Measurements from ENCODE around the gene SHANK1. TPM values are rescaled to one million over a fixed set of nuclear protein-coding genes. Genes with fewer than 3 reads are reported as not detected.

The SHANK1 gene
- total and polyA plus RNA-seq, 2 experiments from 2014 or later, result 0.58 to 2.7 TPM

- H3K9me3 ChIP-seq (ENCODE audit: low read depth), result no peaks in the 10 kb centered on the region
- H3K27ac ChIP-seq, result no peak overlapping the region
- peaks cover 35% of the 10 kb centered on the region for H3K27me3 ChIP-seq (replicated peaks; ENCODE audit: insufficient read depth)
- no peak overlapping the region for H3K4me2 ChIP-seq (ENCODE audit: unreplicated experiment)
- no peaks in the 10 kb centered on the region for H3K36me3 ChIP-seq (ENCODE audit: low read depth)
- in situ Hi-C loops (cut with MboI), result no loop called here
- no peaks in the 10 kb centered on the region for H3K4me1 ChIP-seq (ENCODE audit: insufficient read depth)
- whole genome bisulfite sequencing, 2 experiments (ENCODE audit: low coverage in 1 of 2, low lambda C conversion rate in 2 of 2, missing lambda C conversion rate in 2 of 2), result 22 to 24% methylated on average over 10 of the region's 10 CpGs
- H4K20me1 ChIP-seq (ENCODE audit: insufficient read depth), result no peaks in the 10 kb centered on the region
- no peak for DNase-seq
- no peaks in the 10 kb centered on the region for H3F3A ChIP-seq (ENCODE audit: insufficient read depth)
- H3K4me3 ChIP-seq, result no peak overlapping the region
- H3K79me2 ChIP-seq (ENCODE audit: insufficient read depth), result no peaks in the 10 kb centered on the region
- H3K9me2 ChIP-seq (ENCODE audit: insufficient read depth), result no peaks in the 10 kb centered on the region
- no peak overlapping the region for H2AFZ ChIP-seq
- no peak overlapping the region for H3K9ac ChIP-seq
- no peak for TF ChIP-seq EZH2 (IDR thresholded peaks at IDR 0.05; ENCODE audit: insufficient read depth, poor library complexity, severe bottlenecking)
- no peak for TF ChIP-seq EZH2phosphoT487 (IDR thresholded peaks at IDR 0.05; ENCODE audit: insufficient read depth, low read depth)
Observed at GRCh38 chr19:50638600-50638999, 81.0 kb downstream of the SHANK1 start.

- Histone ChIP-seq H3K79me2 (ENCODE audit: insufficient read depth) (no peaks in the 10 kb centered on the region), H4K20me1 (ENCODE audit: insufficient read depth) (no peaks in the 10 kb centered on the region), H3K4me1 (ENCODE audit: insufficient read depth) (no peaks in the 10 kb centered on the region), H3K36me3 (ENCODE audit: low read depth) (no peaks in the 10 kb centered on the region), H3F3A (ENCODE audit: insufficient read depth) (no peaks in the 10 kb centered on the region), H3K9ac (no peak overlapping the region), H3K27me3 (replicated peaks; ENCODE audit: insufficient read depth) (peaks cover 35% of the 10 kb centered on the region), H3K4me3 (no peak overlapping the region), H2AFZ (no peak overlapping the region), H3K27ac (no peak overlapping the region), H3K4me2 (ENCODE audit: unreplicated experiment) (no peak overlapping the region), H3K9me2 (ENCODE audit: insufficient read depth) (no peaks in the 10 kb centered on the region), H3K9me3 (ENCODE audit: low read depth) (no peaks in the 10 kb centered on the region)
- WGBS, 2 experiments (ENCODE audit: low coverage in 1 of 2, low lambda C conversion rate in 2 of 2, missing lambda C conversion rate in 2 of 2), result 30 to 34% methylated on average over 5 of the region's 5 CpGs
- in situ Hi-C loops (cut with MboI), result no loop called here
- DNase-seq, result no peak
- TF ChIP-seq EZH2phosphoT487 (IDR thresholded peaks at IDR 0.05; ENCODE audit: insufficient read depth, low read depth), result no peak
- TF ChIP-seq EZH2 (IDR thresholded peaks at IDR 0.05; ENCODE audit: insufficient read depth, poor library complexity, severe bottlenecking), result no peak
Observed at GRCh38 chr19:50636317-50637085, 83.1 kb downstream of the SHANK1 start.

- WGBS, 2 experiments (ENCODE audit: low coverage in 1 of 2, low lambda C conversion rate in 2 of 2, missing lambda C conversion rate in 2 of 2), result 56 to 60% methylated on average over 2 of the region's 2 CpGs
- H3K9me3 ChIP-seq (ENCODE audit: low read depth), result no peaks in the 10 kb centered on the region
- no peaks in the 10 kb centered on the region for H3F3A ChIP-seq (ENCODE audit: insufficient read depth)
- no peak overlapping the region for H3K27ac ChIP-seq
- peaks cover 16% of the 10 kb centered on the region for H3K27me3 ChIP-seq (replicated peaks; ENCODE audit: insufficient read depth)
- H3K36me3 ChIP-seq (ENCODE audit: low read depth), result no peaks in the 10 kb centered on the region
- H3K4me2 ChIP-seq (ENCODE audit: unreplicated experiment), result no peak overlapping the region
- DNase-seq, result no peak
- H3K79me2 ChIP-seq (ENCODE audit: insufficient read depth), result no peaks in the 10 kb centered on the region
- H3K4me3 ChIP-seq, result no peak overlapping the region
- H2AFZ ChIP-seq, result no peak overlapping the region
- no peak overlapping the region for H3K9ac ChIP-seq
- H4K20me1 ChIP-seq (ENCODE audit: insufficient read depth), result no peaks in the 10 kb centered on the region
- in situ Hi-C loops (cut with MboI), result no loop called here
- TF ChIP-seq EZH2phosphoT487 (IDR thresholded peaks at IDR 0.05; ENCODE audit: insufficient read depth, low read depth) (no peak), EZH2 (IDR thresholded peaks at IDR 0.05; ENCODE audit: insufficient read depth, poor library complexity, severe bottlenecking) (no peak)
- H3K4me1 ChIP-seq (ENCODE audit: insufficient read depth), result no peaks in the 10 kb centered on the region
- no peaks in the 10 kb centered on the region for H3K9me2 ChIP-seq (ENCODE audit: insufficient read depth)
Observed at GRCh38 chr19:50633973-50634372, 85.6 kb downstream of the SHANK1 start.

- Histone ChIP-seq H3K79me2 (ENCODE audit: insufficient read depth) (no peaks in the 10 kb centered on the region), H3K4me2 (ENCODE audit: unreplicated experiment) (no peak overlapping the region), H3K9ac (no peak overlapping the region), H4K20me1 (ENCODE audit: insufficient read depth) (no peaks in the 10 kb centered on the region), H3K27ac (no peak overlapping the region), H3K4me3 (no peak overlapping the region), H3K27me3 (replicated peaks; ENCODE audit: insufficient read depth) (peaks cover 9% of the 10 kb centered on the region), H3K9me2 (ENCODE audit: insufficient read depth) (no peaks in the 10 kb centered on the region), H3F3A (ENCODE audit: insufficient read depth) (no peaks in the 10 kb centered on the region), H2AFZ (no peak overlapping the region), H3K9me3 (ENCODE audit: low read depth) (no peaks in the 10 kb centered on the region), H3K4me1 (ENCODE audit: insufficient read depth) (no peaks in the 10 kb centered on the region), H3K36me3 (ENCODE audit: low read depth) (no peaks in the 10 kb centered on the region)
- DNase-seq, result no peak
- in situ Hi-C loops (cut with MboI), result no loop called here
- TF ChIP-seq EZH2 (IDR thresholded peaks at IDR 0.05; ENCODE audit: insufficient read depth, poor library complexity, severe bottlenecking) (no peak), EZH2phosphoT487 (IDR thresholded peaks at IDR 0.05; ENCODE audit: insufficient read depth, low read depth) (no peak)
- 19 to 33% methylated on average over 2 of the region's 2 CpGs for WGBS, 2 experiments (ENCODE audit: low coverage in 1 of 2, low lambda C conversion rate in 2 of 2, missing lambda C conversion rate in 2 of 2)
Observed at GRCh38 chr19:50633359-50633758, 86.2 kb downstream of the SHANK1 start.
